Adrenal gland (tissue), 12 donors: Measurements from ENCODE around the gene MYO9A. TPM values are rescaled to one million over a fixed set of nuclear protein-coding genes. Genes with fewer than 3 reads are reported as not detected.

ENCODE experiments used
- DNase-seq, 7 donors: peaks; one replicate each; pipeline ENCODE4 v3.0.0-alpha.2; 2019 to 2020
- H3K27ac ChIP-seq, 5 donors: fragments of 200-600 bp; sonication (generic) in 4 of 5; 1 replicate in 3 of 5; 2 replicates in 2 of 5; pipeline versions ENCODE4 v1.5.1 to v1.8.0; 2016 to 2020; ENCODE audit warnings: mild to moderate bottlenecking in 1 of 5
- H3K27me3 ChIP-seq: fragments of 200-600 bp; 2 replicates; pipeline ENCODE4 v1.8.0; 2021
- H3K36me3 ChIP-seq, 2 donors: fragments of 200-600 bp; replicated peaks in 1 of 2; 1 replicate in 1 of 2; 2 replicates in 1 of 2; pipeline versions ENCODE4 v1.5.1 to v1.8.0; 2018 to 2022
- H3K4me1 ChIP-seq, 2 donors: fragments of 200-600 bp; replicated peaks in 1 of 2; 1 replicate in 1 of 2; 2 replicates in 1 of 2; pipeline versions ENCODE4 v1.5.1 to v1.8.0; 2018 to 2021
- H3K4me3 ChIP-seq, 4 donors: fragments of 200-600 bp; sonication (generic) in 3 of 4; one replicate each; pipeline ENCODE4 v1.5.1; 2016 to 2018
- H3K9me3 ChIP-seq, 3 donors: fragments of 200-600 bp; sonication (generic) in 1 of 3; replicated peaks in 1 of 3; 1 replicate in 2 of 3; 2 replicates in 1 of 3; pipeline versions ENCODE4 v1.5.1 to v1.8.0; 2016 to 2021
- POLR2A ChIP-seq, 2 donors: fragments of 450-650 bp; IDR thresholded peaks; one replicate each; pipeline ENCODE4 v1.6.1; 2017; ENCODE audit warnings: antibody characterized with exemption in 2 of 2, mild to moderate bottlenecking in 2 of 2, moderate library complexity in 1 of 2
- WGBS, 4 donors: extraction: QIAGEN DNeasy Blood & Tissue Kit in 2 of 4; methylation state at CpG; one replicate each; pipeline versions ENCODE4 v1.1.5 to v1.1.7; 2013 to 2017; 5-methylcytosine and 5-hydroxymethylcytosine counted together
- intact Hi-C, 2 donors: fragments of 100-400 bp; cut with DNase I; formaldehyde crosslinking; loops; one replicate each; pipeline versions ENCODE4 v1.14.1 to v1.15.0; 2022 to 2023
- polyA plus RNA-seq, 3 donors: library from polyadenylated mRNA; stranded (reverse); fragments of 200-250 nt in 2 of 3; fragments of 350-450 nt in 1 of 3; fragmentation: Illumina TruSeq in 1 of 3; extraction: RNeasy Lipid Tissue Mini Kit (QIAGEN cat#74804) in 1 of 3; gene quantifications; one replicate each; pipeline ENCODE4 v1.2.3, GENCODE V29; 2013 to 2014
- total RNA-seq, 9 donors: library from RNA; depleted of rRNA in 4 of 9; stranded (reverse); fragments of >200 nt in 4 of 9; fragments of 120-200 nt in 1 of 9; fragmentation: NEBNext Ultra II Directional in 1 of 9; extraction: Animal tissue kit (Norgen Biotek cat#: 25700) in 1 of 9; gene quantifications; one replicate each; pipeline versions ENCODE4 v1.1.0 to v1.2.4, GENCODE V29; 2013 to 2023
- TF ChIP-seq, protein P1 (sequence below), 6 experiments: fragments of 450-650 bp in 4 of 6; fragments of 200-600 bp in 2 of 6; sonication (generic) in 1 of 6; IDR thresholded peaks; 1 replicate in 5 of 6; 2 replicates in 1 of 6; pipeline versions ENCODE4 v1.5.1 to v1.8.0; 2016 to 2021; ENCODE audit warnings: antibody characterized with exemption in 6 of 6, mild to moderate bottlenecking in 2 of 6, moderate library complexity in 1 of 6
- donor health status: healthy with polysubstance abuse.
- donor health status: Bipolar disorder and iron deficiency.
- donor health status: DM: yes; HTN: yes; CAD: no.
- donor health status: DM: no; HTN: no; CAD: no.
- donor health status: DM: no; HTN: no; CAD: no.
- donor health status: DM: yes; HTN: yes; CAD: no.

The MYO9A gene
- total and polyA plus RNA-seq, 12 donors = 3.0 to 34.0 (median 19.8) TPM

DNA sequence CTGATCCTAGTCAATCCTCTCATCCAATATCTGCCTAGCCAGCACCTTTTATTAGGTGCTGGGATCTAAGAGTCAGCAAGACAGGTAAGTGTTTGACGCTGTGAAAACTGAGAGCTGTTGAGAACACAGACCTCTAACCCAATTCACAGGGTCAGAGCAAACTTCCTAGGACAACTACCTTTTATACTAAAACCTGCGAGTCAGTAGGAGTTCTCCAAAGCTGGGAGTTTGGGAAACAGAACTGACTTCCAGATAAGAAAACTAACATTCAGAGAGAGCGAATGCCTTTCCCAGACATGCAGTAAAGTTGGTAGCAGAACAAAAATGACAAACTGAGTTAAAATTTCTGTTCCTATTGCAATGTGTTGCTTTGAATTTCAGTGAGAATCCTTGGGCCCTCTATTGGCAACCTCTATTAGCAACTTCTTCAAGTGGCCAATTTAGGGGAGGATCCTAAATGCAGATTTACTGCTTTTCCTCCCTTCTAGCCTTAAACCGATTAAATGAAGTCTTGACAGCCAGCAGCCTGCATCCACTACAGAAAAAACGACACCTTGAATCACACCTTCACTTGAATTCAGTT lies 296.3 kb downstream of the MYO9A start:
- DNase-seq = no peak
- TF ChIP-seq, protein P1, sequence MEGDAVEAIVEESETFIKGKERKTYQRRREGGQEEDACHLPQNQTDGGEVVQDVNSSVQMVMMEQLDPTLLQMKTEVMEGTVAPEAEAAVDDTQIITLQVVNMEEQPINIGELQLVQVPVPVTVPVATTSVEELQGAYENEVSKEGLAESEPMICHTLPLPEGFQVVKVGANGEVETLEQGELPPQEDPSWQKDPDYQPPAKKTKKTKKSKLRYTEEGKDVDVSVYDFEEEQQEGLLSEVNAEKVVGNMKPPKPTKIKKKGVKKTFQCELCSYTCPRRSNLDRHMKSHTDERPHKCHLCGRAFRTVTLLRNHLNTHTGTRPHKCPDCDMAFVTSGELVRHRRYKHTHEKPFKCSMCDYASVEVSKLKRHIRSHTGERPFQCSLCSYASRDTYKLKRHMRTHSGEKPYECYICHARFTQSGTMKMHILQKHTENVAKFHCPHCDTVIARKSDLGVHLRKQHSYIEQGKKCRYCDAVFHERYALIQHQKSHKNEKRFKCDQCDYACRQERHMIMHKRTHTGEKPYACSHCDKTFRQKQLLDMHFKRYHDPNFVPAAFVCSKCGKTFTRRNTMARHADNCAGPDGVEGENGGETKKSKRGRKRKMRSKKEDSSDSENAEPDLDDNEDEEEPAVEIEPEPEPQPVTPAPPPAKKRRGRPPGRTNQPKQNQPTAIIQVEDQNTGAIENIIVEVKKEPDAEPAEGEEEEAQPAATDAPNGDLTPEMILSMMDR (IDR thresholded peaks at IDR 0.05) = no peak
- TF ChIP-seq POLR2A (IDR thresholded peaks at IDR 0.05) = no peak
- no peaks in the 10 kb centered on the region for H3K27me3 ChIP-seq
- H3K9me3 ChIP-seq = peaks cover 0 to 17% (median 0%) of the 10 kb centered on the region in 3 donors
- H3K4me1 ChIP-seq = no peaks in the 10 kb centered on the region
- peaks cover 0 to 6% of the 10 kb centered on the region in 2 donors for H3K36me3 ChIP-seq
- intact Hi-C loops = no loop called here
- WGBS, 4 donors = 89 to 96% (median 90%) methylated on average over 5 of the region's 5 CpGs
- H3K27ac ChIP-seq = no peak overlapping the region
- no peak overlapping the region for H3K4me3 ChIP-seq

DNA sequence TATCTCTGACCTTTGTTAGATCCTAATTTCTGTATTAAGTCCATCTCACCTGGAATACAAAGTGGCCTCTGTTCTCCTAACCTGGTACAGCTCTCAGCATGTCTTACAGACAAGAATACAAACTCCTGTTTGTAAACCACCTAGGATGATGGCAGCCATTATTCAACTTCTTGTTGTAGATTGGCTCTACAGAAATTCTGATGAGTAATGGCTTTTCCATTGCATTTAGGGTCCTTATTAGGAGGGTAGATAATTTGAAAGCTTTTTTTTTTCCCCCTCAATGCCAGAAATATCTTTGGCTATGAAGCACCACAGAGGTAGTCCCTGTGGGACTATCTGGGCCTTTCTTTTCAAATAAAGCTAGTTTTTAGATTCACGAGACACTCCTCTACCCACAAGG lies 297.8 kb downstream of the MYO9A start:
- WGBS, 4 donors = 94 to 100% (median 96%) methylated on average over 1 of the region's 1 CpG
- Histone ChIP-seq H3K9me3 (peaks cover 0 to 17% (median 0%) of the 10 kb centered on the region in 3 donors), H3K4me3 (no peak overlapping the region), H3K27me3 (no peaks in the 10 kb centered on the region), H3K4me1 (no peaks in the 10 kb centered on the region), H3K27ac (no peak overlapping the region), H3K36me3 (no peaks in the 10 kb centered on the region)
- no peak for TF ChIP-seq POLR2A (IDR thresholded peaks at IDR 0.05)
- TF ChIP-seq, protein P1 (IDR thresholded peaks at IDR 0.05) = no peak
- DNase-seq = no peak
- intact Hi-C loops = no loop called here

- H3K4me1 ChIP-seq = no peaks in the 10 kb centered on the region
- peaks cover 0 to 13% (median 0%) of the 10 kb centered on the region in 3 donors for H3K9me3 ChIP-seq
- no peak for TF ChIP-seq POLR2A (IDR thresholded peaks at IDR 0.05)
- TF ChIP-seq, protein P1 (IDR thresholded peaks at IDR 0.05) = no peak
- no peak overlapping the region for H3K27ac ChIP-seq
- no peaks in the 10 kb centered on the region for H3K36me3 ChIP-seq
- DNase-seq = no peak
- intact Hi-C loops = no loop called here
- H3K27me3 ChIP-seq = no peaks in the 10 kb centered on the region
- no peak overlapping the region for H3K4me3 ChIP-seq
- 96 to 97% (median 97%) methylated on average over 10 to 13 of the region's 13 CpGs for WGBS, 4 donors
Measured at GRCh38 chr15:71817351-71817750, 300.6 kb downstream of the MYO9A start.

DNA sequence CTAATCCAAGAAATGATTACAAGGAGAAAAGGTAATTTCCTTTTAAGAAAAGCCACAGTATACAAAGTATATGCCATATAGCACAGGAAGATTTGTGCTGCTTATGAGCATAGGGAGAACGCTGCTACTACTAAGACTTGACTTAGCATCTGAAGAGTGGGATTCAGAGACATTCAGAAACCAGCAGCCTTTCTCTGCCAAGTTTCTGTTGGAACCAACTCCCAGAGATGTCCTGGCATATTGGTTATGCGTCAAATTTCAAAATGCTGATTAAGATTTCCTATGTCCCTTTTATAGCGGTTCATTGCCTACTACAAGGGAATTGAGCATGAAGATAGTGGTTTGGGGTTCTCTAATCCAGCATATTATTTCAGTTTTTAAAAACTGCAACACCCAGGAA lies 302.6 kb downstream of the MYO9A start:
- intact Hi-C loops = no loop called here
- H3K4me3 ChIP-seq = no peak overlapping the region
- no peaks in the 10 kb centered on the region for H3K4me1 ChIP-seq
- no peaks in the 10 kb centered on the region for H3K9me3 ChIP-seq
- H3K36me3 ChIP-seq = no peaks in the 10 kb centered on the region
- WGBS, 4 donors = 91 to 98% (median 95%) methylated on average over 3 of the region's 3 CpGs
- no peak overlapping the region for H3K27ac ChIP-seq
- no peaks in the 10 kb centered on the region for H3K27me3 ChIP-seq
- TF ChIP-seq, protein P1 (IDR thresholded peaks at IDR 0.05) = no peak
- no peak for TF ChIP-seq POLR2A (IDR thresholded peaks at IDR 0.05)
- DNase-seq = no peak
